Endothelial cell (in vitro differentiated cells): ENCODE measurements around the gene KMT5C. TPM values are rescaled to one million over a fixed set of nuclear protein-coding genes. Genes with fewer than 3 reads are reported as not detected.

Experiments used
- DNase-seq: peaks from one replicate; pipeline ENCODE4 v3.0.0; 2021; ENCODE audit warnings: low spot score
- H3K27ac Mint-ChIP-seq: one replicate; pipeline ENCODE4 v1.8.0; 2021; ENCODE audit warnings: mixed read lengths, inconsistent platforms; ENCODE audit not compliant: unreplicated experiment
- H3K27me3 Mint-ChIP-seq: one replicate; pipeline ENCODE4 v1.8.0; 2021; ENCODE audit warnings: mild to moderate bottlenecking, moderate library complexity, mixed read lengths, inconsistent platforms; ENCODE audit not compliant: unreplicated experiment
- H3K36me3 Mint-ChIP-seq: one replicate; pipeline ENCODE4 v1.8.0; 2021; ENCODE audit warnings: mild to moderate bottlenecking, low read depth, mixed read lengths, inconsistent platforms; ENCODE audit not compliant: unreplicated experiment
- H3K4me1 Mint-ChIP-seq: one replicate; pipeline ENCODE4 v1.8.0; 2021; ENCODE audit warnings: mild to moderate bottlenecking, mixed read lengths, inconsistent platforms; ENCODE audit not compliant: unreplicated experiment
- H3K4me3 Mint-ChIP-seq: one replicate; pipeline ENCODE4 v1.8.0; 2021; ENCODE audit warnings: mild to moderate bottlenecking, mixed read lengths, inconsistent platforms; ENCODE audit not compliant: unreplicated experiment
- H3K9me3 Mint-ChIP-seq: one replicate; pipeline ENCODE4 v1.8.0; 2021; ENCODE audit warnings: mixed read lengths, inconsistent platforms; ENCODE audit not compliant: unreplicated experiment
- total RNA-seq: library from RNA; stranded (reverse); fragmentation: NEBNext Ultra II Directional; extraction: Animal tissue kit (Norgen Biotek cat#: 25700); gene quantifications from one replicate; pipeline ENCODE4 v1.2.1, GENCODE V29; 2021; ENCODE audit not compliant: unreplicated experiment
- TF ChIP-seq, protein P1 (sequence below): fragments of 200-600 bp; sonication (generic); IDR thresholded peaks from one replicate; pipeline ENCODE4 v1.5.0; 2021; ENCODE audit warnings: antibody characterized with exemption; ENCODE audit not compliant: unreplicated experiment

The KMT5C gene
- total RNA-seq, 1 donor from 2014 or later = 18.4 TPM

DNA sequence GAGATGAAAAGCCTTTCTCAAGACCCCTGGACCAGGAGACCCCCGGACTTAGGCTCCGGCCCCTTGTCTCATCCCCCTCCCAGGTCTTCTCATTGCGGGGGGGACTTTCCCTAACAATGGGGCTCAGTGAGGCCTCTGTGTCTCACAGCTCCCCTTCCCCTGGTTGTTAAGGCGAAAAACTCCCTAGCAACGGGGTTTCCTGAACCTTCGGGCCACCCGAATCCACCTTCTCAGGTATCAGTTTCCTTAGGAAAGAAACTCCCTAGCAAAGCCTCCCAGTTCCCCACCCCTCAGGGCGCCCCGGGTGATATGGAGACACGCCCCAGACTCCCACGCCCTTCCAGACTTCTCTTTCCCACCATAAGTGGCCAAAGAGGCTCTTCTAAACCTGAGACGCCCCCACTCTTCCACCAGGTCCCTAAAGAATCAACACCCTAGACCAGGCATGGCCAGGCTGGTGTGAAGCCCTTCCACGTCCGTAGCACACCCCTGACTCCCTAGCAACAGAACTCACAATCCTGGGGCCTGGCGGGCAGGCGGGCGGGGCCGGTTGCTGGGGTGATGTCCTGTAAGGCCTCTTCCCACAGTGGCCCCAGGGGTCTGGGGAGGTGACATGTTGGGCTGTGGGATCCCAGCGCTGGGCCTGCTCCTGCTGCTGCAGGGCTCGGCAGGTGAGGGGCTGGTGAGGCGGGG lies 36.7 kb downstream of the KMT5C start, which contains the start of gene TMEM190:
TSS of gene TMEM190 (plus strand) at position 586 of the 693 bp plus-strand sequence. CDS start at position 614, 28 bp downstream.
- no peaks in the 10 kb centered on the region for H3K9me3 Mint-ChIP-seq
- no peak within 1 kb of the TSS for H3K4me3 Mint-ChIP-seq
- no peak for DNase-seq
- TF ChIP-seq, protein P1, sequence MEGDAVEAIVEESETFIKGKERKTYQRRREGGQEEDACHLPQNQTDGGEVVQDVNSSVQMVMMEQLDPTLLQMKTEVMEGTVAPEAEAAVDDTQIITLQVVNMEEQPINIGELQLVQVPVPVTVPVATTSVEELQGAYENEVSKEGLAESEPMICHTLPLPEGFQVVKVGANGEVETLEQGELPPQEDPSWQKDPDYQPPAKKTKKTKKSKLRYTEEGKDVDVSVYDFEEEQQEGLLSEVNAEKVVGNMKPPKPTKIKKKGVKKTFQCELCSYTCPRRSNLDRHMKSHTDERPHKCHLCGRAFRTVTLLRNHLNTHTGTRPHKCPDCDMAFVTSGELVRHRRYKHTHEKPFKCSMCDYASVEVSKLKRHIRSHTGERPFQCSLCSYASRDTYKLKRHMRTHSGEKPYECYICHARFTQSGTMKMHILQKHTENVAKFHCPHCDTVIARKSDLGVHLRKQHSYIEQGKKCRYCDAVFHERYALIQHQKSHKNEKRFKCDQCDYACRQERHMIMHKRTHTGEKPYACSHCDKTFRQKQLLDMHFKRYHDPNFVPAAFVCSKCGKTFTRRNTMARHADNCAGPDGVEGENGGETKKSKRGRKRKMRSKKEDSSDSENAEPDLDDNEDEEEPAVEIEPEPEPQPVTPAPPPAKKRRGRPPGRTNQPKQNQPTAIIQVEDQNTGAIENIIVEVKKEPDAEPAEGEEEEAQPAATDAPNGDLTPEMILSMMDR = no peak
- H3K27me3 Mint-ChIP-seq = peaks cover 16% of the 10 kb centered on the region
- H3K36me3 Mint-ChIP-seq = no peaks in the 10 kb centered on the region
- no peak within 1 kb of the TSS for H3K27ac Mint-ChIP-seq
- peaks cover 3% of the 10 kb centered on the region for H3K4me1 Mint-ChIP-seq

DNA sequence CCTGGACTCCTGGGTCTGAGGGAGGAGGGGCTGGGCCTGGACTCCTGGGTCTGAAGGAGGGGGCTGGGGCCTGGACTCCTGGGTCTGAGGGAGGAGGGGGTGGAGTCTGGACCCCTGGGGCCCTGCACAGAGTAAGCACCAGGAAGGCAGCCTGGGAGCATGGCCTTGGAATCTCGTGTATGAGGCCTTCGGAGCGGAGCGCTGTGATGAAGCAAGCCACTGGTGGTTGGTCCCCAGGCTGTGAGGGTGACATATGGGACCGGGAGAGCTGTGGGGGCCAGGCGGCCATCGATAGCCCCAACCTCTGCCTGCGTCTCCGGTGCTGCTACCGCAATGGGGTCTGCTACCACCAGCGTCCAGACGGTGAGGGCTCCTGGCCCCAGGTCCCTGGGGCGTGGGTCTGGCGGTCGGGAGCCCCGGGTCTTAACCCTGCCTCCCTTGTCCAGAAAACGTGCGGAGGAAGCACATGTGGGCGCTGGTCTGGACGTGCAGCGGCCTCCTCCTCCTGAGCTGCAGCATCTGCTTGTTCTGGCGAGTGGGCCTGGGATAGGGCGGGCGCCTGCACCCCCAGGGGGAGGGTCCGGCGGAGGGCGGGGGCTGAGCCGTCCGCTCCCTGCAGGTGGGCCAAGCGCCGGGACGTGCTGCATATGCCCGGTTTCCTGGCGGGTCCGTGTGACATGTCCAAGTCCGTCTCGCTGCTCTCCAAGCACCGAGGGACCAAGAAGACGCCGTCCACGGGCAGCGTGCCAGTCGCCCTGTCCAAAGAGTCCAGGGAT lies 37.9 kb downstream of the KMT5C start:
- peaks cover 22% of the 10 kb centered on the region for H3K27me3 Mint-ChIP-seq

DNA sequence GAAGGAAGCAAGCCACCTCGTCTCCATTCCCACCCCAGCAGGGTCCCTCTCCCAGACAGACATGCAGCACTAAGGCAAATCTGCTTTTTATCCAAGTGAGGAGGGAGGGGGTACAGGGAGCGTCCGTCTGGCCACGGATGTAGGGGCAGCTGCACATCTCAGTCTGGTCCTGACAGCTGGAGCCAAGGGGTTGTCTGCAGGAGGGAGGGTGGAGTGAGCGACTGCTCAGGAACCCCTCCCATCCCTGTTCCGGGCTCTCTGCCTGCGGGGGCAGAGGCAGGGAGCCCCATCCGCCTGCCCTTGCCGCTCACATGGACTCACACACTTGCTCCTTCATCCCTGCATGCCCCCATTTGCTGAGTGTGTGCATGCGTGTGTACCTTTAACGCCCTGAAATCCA lies 39.5 kb downstream of the KMT5C start:
- peaks cover 27% of the 10 kb centered on the region for H3K27me3 Mint-ChIP-seq
- no peak overlapping the region for H3K27ac Mint-ChIP-seq
- TF ChIP-seq, protein P1 = no peak
- no peaks in the 10 kb centered on the region for H3K4me1 Mint-ChIP-seq
- H3K9me3 Mint-ChIP-seq = no peaks in the 10 kb centered on the region
- DNase-seq = no peak
- H3K4me3 Mint-ChIP-seq = no peak overlapping the region
- H3K36me3 Mint-ChIP-seq = no peaks in the 10 kb centered on the region

More for the DNA sequence above, 37.9 kb downstream of the KMT5C start:
- no peak overlapping the region for H3K4me3 Mint-ChIP-seq
- peaks cover 3% of the 10 kb centered on the region for H3K4me1 Mint-ChIP-seq
- TF ChIP-seq, protein P1 = no peak
- H3K36me3 Mint-ChIP-seq = no peaks in the 10 kb centered on the region
- DNase-seq = no peak
- no peak overlapping the region for H3K27ac Mint-ChIP-seq
- no peaks in the 10 kb centered on the region for H3K9me3 Mint-ChIP-seq

DNA sequence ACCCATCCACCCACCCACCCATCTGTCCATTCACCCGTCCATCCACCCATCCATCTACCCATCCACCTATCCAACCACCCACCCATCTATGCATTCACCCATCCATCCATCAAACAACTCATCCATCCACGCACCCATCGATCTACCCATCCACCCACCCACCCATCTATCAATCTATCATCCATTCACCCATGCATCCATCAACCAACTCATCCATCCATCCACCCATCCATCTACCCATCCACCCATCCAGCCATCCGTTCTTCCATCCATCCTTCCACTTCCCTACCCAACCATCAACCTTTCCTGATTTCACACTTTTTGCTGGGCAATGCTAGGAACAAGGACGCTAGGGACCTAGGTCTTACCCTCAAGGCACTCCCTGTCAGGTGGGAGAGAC lies 42.3 kb downstream of the KMT5C start:
- peaks cover 33% of the 10 kb centered on the region for H3K27me3 Mint-ChIP-seq
- TF ChIP-seq, protein P1 = no peak
- no peaks in the 10 kb centered on the region for H3K9me3 Mint-ChIP-seq
- peaks cover 19% of the 10 kb centered on the region for H3K4me1 Mint-ChIP-seq
- H3K27ac Mint-ChIP-seq = no peak overlapping the region
- H3K4me3 Mint-ChIP-seq = peak overlapping the region; percentile 13
- DNase-seq = no peak
- H3K36me3 Mint-ChIP-seq = peaks cover 7% of the 10 kb centered on the region
